GM10248 (cell line): Measurements from ENCODE around the gene BIVM.

Experiments
- CTCF ChIA-PET: fragments of 300-600 bp; sonication (Branson Sonifier 250); formaldehyde crosslinking; extraction: SDS; loops from one replicate; lab custom pipeline; 2021; ENCODE audit warnings: antibody characterized with exemption; lab: Yijun Ruan, JAX
- POLR2A ChIA-PET: fragments of 350-650 bp; sonication (Branson Sonifier 250); formaldehyde crosslinking; extraction: SDS; loops from one replicate; lab custom pipeline; 2020; ENCODE audit warnings: antibody characterized with exemption; lab: Yijun Ruan, JAX
- DNase-seq: peaks from one replicate; pipeline ENCODE4 v3.0.0; 2012; ENCODE audit errors: extremely low spot score
- CTCF ChIP-seq: IDR thresholded peaks from 2 replicates; pipeline ENCODE4 v1.5.1; 2012; ENCODE audit warnings: mild to moderate bottlenecking, low read depth; ENCODE audit errors: extremely low read depth, missing control alignments, control extremely low read depth

The BIVM gene

DNA sequence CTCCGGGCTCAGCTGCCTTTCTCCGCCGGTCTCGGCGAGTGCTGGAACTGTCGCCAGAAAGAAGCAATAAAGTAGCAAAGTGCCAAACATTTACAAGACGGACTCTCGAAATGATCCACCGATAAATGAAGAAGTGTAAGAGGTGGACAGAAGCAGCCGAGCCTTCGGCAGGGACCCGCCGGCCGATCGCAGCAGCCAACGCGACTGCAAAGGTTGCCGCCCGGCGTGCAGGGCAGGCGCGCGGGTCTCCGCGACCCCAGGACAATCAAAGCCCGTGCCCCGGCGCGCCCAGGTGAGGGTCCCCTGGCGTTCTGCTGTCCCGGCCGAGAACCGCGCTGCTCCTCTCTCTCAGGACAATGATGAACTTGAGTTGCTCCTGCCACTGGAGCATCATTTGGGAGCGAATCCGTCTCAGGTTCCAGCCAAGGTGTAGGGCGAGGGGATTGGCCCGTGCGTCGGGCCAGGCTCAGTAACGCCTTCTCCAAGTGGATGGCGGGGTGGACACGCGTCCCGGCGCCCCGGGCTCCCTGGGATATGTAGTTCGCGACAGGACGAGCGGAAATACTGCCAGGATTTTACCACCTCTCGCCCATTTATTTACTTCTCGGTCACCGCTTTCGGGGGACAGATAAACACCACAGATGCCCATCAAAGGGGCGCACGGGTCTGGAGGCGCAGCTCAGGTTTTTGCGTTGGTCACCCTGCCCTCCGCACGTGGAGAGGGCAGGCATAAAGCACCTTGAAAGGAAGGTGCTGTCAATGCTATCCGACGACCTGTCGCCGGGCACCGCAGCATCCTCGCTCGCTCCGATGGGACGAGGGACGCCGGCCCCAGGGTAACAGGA, at the start of gene BIVM, which contains the start of gene POGLUT2:
Gene BIVM (plus strand): TSS at position 539 of the 845 bp plus-strand sequence. CDS start 8,149 bp downstream, outside the sequence.
Gene POGLUT2 (minus strand): TSS at position 396 of the 845 bp plus-strand sequence. CDS start 306 bp downstream, at position 90.
- ChIA-PET CTCF (interaction anchor here (0.7 to 3.1 kb wide), 13 partner anchors 10 to 207 kb away, joined by 3 to 20 read pairs (median 6); partner anchors contain the start of gene ERCC5), POLR2A (no interaction called here)
- TF ChIP-seq CTCF, result no peak
- DNase-seq, result peak; percentile 93

DNA sequence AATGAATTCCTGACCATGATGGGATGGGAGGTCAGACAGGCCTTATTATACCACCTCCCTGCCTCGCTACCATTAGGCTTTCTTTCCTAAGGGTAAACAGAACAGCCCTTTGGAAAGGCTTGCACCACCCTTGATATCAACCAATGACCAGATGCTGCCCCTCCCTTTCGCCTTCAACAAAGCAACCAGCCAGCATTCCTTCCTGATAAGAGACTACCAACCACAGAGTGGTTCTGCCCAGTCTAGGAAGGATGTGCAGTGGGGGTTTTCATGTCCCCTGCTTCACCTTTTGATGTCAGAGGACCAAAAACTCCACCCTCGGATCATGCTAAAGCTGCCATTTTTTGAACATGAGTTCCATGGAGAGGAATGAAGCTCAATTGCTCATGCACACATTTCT, 47.0 kb upstream of the BIVM start:
- CTCF ChIA-PET, result no interaction called here
- TF ChIP-seq CTCF, result no peak
- no peak for DNase-seq
- POLR2A ChIA-PET, result no interaction called here

GRCh38 chr13:102757006-102757405, 41.9 kb upstream of the BIVM start:
- no peak for DNase-seq
- CTCF ChIA-PET, result interaction anchor here (1.1 to 1.7 kb wide), 2 partner anchors 13 to 164 kb away, joined by 3 read pairs; no protein-coding TSS in a partner anchor
- POLR2A ChIA-PET, result no interaction called here
- no peak for TF ChIP-seq CTCF

GRCh38 chr13:102758842-102759241, 40.1 kb upstream of the BIVM start:
- DNase-seq, result no peak
- no peak for TF ChIP-seq CTCF
- CTCF ChIA-PET, result interaction anchor here (1.0 to 2.6 kb wide), 4 partner anchors 9 to 179 kb away, joined by 4 to 8 read pairs (median 5); no protein-coding TSS in a partner anchor
- POLR2A ChIA-PET, result no interaction called here

DNA sequence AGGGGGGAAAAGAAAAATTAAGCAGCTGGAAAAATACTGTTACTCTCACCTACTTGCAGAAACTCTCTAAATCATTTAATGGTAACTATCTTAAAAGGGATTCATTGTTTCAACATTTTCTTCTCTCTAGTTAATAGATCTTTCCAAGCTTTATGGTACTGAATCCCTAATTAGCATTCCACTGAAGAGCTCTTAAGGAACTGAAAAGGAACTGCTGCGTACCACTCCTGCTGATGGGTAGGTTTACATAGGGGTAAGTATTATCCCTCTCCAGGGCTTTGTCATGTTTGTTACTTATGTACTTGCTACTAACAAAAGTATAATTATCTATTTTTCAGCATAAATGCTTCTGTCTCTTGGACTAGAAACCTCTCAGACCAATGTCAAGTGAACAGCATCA, 37.8 kb upstream of the BIVM start:
- no peak for DNase-seq
- ChIA-PET POLR2A (no interaction called here), CTCF (no interaction called here)
- no peak for TF ChIP-seq CTCF

GRCh38 chr13:102763741-102764140, 35.2 kb upstream of the BIVM start:
- CTCF ChIA-PET, result no interaction called here
- POLR2A ChIA-PET, result no interaction called here
- no peak for DNase-seq
- TF ChIP-seq CTCF, result no peak
